HT-29 (cell line): Measurements from ENCODE around the gene HIBADH. TPM values are rescaled to one million over a fixed set of nuclear protein-coding genes. Genes with fewer than 3 reads are reported as not detected.
"Not testable (repeated sequence)": the region's sequence is repeated elsewhere in the genome, so short reads cannot be mapped to it uniquely, and the experiment has no call there.

Source experiments
- DNase-seq: peaks from one replicate; pipeline ENCODE4 v3.0.0-alpha.2; 2015; ENCODE audit warnings: low spot score
- total RNA-seq: library from RNA; depleted of rRNA; stranded (reverse); fragments of >200 nt; shearing (Covaris generic); gene quantifications from 2 replicates; pipeline ENCODE4 v1.2.3, GENCODE V29; 2014

The HIBADH gene
- total RNA-seq, 1 experiment from 2014 or later, result 39.5 TPM

GRCh38 chr7:27680610-27681009, 17.9 kb upstream of the HIBADH start:
- no peak for DNase-seq

- DNase-seq, result peak; percentile 19
Observed at GRCh38 chr7:27678617-27679260, 16.1 kb upstream of the HIBADH start.

- DNase-seq, result peak; percentile 79
Observed at GRCh38 chr7:27677912-27678612, 15.4 kb upstream of the HIBADH start.

GRCh38 chr7:27674126-27674525, 11.4 kb upstream of the HIBADH start:
- not testable (repeated sequence) for DNase-seq

GRCh38 chr7:27671675-27672074, 9.0 kb upstream of the HIBADH start:
- no peak for DNase-seq

- DNase-seq, result no peak
Observed at GRCh38 chr7:27670676-27671075, 8.0 kb upstream of the HIBADH start.

- no peak for DNase-seq
Observed at GRCh38 chr7:27670177-27670576, 7.5 kb upstream of the HIBADH start.

GRCh38 chr7:27665531-27665930, 2.8 kb upstream of the HIBADH start:
- DNase-seq, result no peak

- DNase-seq, result no peak
Observed at GRCh38 chr7:27663989-27664331, 1.3 kb upstream of the HIBADH start.

- DNase-seq, result peak; percentile 55
Observed at GRCh38 chr7:27661811-27662489, 733 bp downstream of the HIBADH start.

GRCh38 chr7:27656724-27657123, 6.0 kb downstream of the HIBADH start:
- DNase-seq, result no peak

- DNase-seq, result no peak
Observed at GRCh38 chr7:27655184-27655583, 7.5 kb downstream of the HIBADH start.

- no peak for DNase-seq
Observed at GRCh38 chr7:27652518-27652917, 10.2 kb downstream of the HIBADH start.

- DNase-seq, result no peak
Observed at GRCh38 chr7:27651702-27652101, 11.0 kb downstream of the HIBADH start.

- no peak for DNase-seq
Observed at GRCh38 chr7:27650283-27650682, 12.4 kb downstream of the HIBADH start.

- DNase-seq, result no peak
Observed at GRCh38 chr7:27647489-27647888, 15.2 kb downstream of the HIBADH start.

- no peak for DNase-seq
Observed at GRCh38 chr7:27647046-27647445, 15.6 kb downstream of the HIBADH start.

GRCh38 chr7:27642271-27642670, 20.4 kb downstream of the HIBADH start:
- DNase-seq, result peak; percentile 13

- peak; percentile 58 for DNase-seq
Observed at GRCh38 chr7:27641581-27642230, 21.0 kb downstream of the HIBADH start.

GRCh38 chr7:27640884-27641574, 21.7 kb downstream of the HIBADH start:
- no peak for DNase-seq

- no peak for DNase-seq
Observed at GRCh38 chr7:27639851-27640250, 22.8 kb downstream of the HIBADH start.

- DNase-seq, result not testable (repeated sequence)
Observed at GRCh38 chr7:27639048-27639447, 23.6 kb downstream of the HIBADH start.
